HepG2 (cell line): ENCODE results near the gene IMMT. TPM values are rescaled to one million over a fixed set of nuclear protein-coding genes. Genes with fewer than 3 reads are reported as not detected.

Experiments used
- ATAC-seq: fragments of 200-7000 bp; cut with Tn5 transposase; 3 replicates; pipeline ENCODE4 v1.9.1; 2020; ENCODE audit warnings: mild to moderate bottlenecking, moderate library complexity
- BruUV-seq: library from RNA; stranded (reverse); fragments of 400-500 nt; replicated peaks from 2 replicates; lab custom pipeline; 2021; lab: Mats Ljungman, UMichigan
- CTCF ChIA-PET: fragments of 300-600 bp; formaldehyde crosslinking; extraction: SDS; loops from one replicate; lab custom pipeline; 2021; ENCODE audit warnings: low total read pairs, inconsistent platforms, low intra/inter-chr PET ratio; lab: Yijun Ruan, JAX
- POLR2A ChIA-PET: fragments of 350-600 bp; sonication (Branson Sonifier 250); formaldehyde crosslinking; loops from one replicate; lab custom pipeline; 2020; ENCODE audit warnings: antibody characterized with exemption, inconsistent platforms; lab: Yijun Ruan, JAX
- DNase-seq: peaks from one replicate; pipeline ENCODE4 v3.0.0-alpha.2; 2015; ENCODE audit warnings: low spot score
- FAIRE-seq: peaks from 3 replicates; lab custom pipeline; 2011; peaks lifted over from hg19 to GRCh38; lab: Jason Lieb, UNC
- H2AFZ ChIP-seq: one replicate; pipeline ENCODE4 v1.6.1; 2011; ENCODE audit warnings: low read length, inconsistent platforms
- H3K27ac ChIP-seq: fragments of 300-600 bp; 3 replicates; pipeline ENCODE4 v1.8.0; 2011; ENCODE audit warnings: mixed run types, mild to moderate bottlenecking, mixed read lengths, low read length, inconsistent platforms; ENCODE audit not compliant: insufficient read depth; ENCODE audit errors: extremely low read length
- H3K27me3 ChIP-seq, 2 experiments: fragments of 200-600 bp in 1 of 2; 2 replicates in 1 of 2; 3 replicates in 1 of 2; pipeline versions ENCODE4 v1.6.0 to v1.8.0; 2011; ENCODE audit warnings: low read length in 2 of 2, mild to moderate bottlenecking in 2 of 2, moderate library complexity in 2 of 2, inconsistent platforms in 1 of 2; ENCODE audit not compliant: insufficient read depth in 2 of 2, control insufficient read depth in 1 of 2
- H3K36me3 ChIP-seq, 2 experiments: fragments of 200-600 bp in 1 of 2; replicated peaks in 1 of 2; 2 replicates in 1 of 2; 3 replicates in 1 of 2; pipeline versions ENCODE4 v1.5.1 to v1.8.0; 2011; ENCODE audit warnings: low read length in 2 of 2, inconsistent platforms in 1 of 2; ENCODE audit not compliant: insufficient read depth in 2 of 2, control insufficient read depth in 1 of 2
- H3K4me1 ChIP-seq: 2 replicates; pipeline ENCODE4 v1.5.1; 2012; ENCODE audit warnings: low read length, inconsistent platforms; ENCODE audit not compliant: insufficient read depth
- H3K4me2 ChIP-seq: 2 replicates; pipeline ENCODE4 v1.6.0; 2011; ENCODE audit warnings: low read depth, low read length, inconsistent platforms
- H3K4me3 ChIP-seq, 3 experiments: fragments of 200-600 bp in 1 of 3; sonication (generic), shearing (Covaris generic) in 1 of 3; replicated peaks in 1 of 3; 2 replicates each; pipeline ENCODE4 v1.5.1; 2011 to 2016; ENCODE audit warnings: low read length in 3 of 3, inconsistent platforms in 2 of 3, low read depth in 2 of 3, mild to moderate bottlenecking in 2 of 3, control low read depth in 1 of 3, mixed read lengths in 1 of 3; ENCODE audit not compliant: insufficient read depth in 1 of 3
- H3K79me2 ChIP-seq: one replicate; pipeline ENCODE4 v1.6.1; 2011; ENCODE audit warnings: low read length, inconsistent platforms; ENCODE audit not compliant: insufficient read depth
- H3K9ac ChIP-seq: 2 replicates; pipeline ENCODE4 v1.6.0; 2011; ENCODE audit warnings: mild to moderate bottlenecking, low read depth, low read length, inconsistent platforms; ENCODE audit not compliant: insufficient read depth
- H3K9me3 ChIP-seq: 2 replicates; pipeline ENCODE4 v1.5.1; 2012; ENCODE audit warnings: mild to moderate bottlenecking, low read length
- H4K20me1 ChIP-seq: 2 replicates; pipeline ENCODE4 v1.6.0; 2011; ENCODE audit warnings: inconsistent platforms, mild to moderate bottlenecking, low read length, moderate library complexity; ENCODE audit not compliant: insufficient read depth
- HNRNPK ChIP-seq: fragments of 200-400 bp; formaldehyde crosslinking; IDR thresholded peaks from 2 replicates; pipeline ENCODE4 v1.6.1; 2018; ENCODE audit warnings: low read length, low read depth, moderate library complexity, mild to moderate bottlenecking; ENCODE audit not compliant: poor library complexity, severe bottlenecking
- HOMEZ ChIP-seq: IDR thresholded peaks from 2 replicates; pipeline ENCODE4 v1.6.1; 2016; ENCODE audit warnings: low read depth
- KLF11 ChIP-seq: IDR thresholded peaks from 2 replicates; pipeline ENCODE4 v1.6.1; 2016; ENCODE audit warnings: missing compliant biosample characterization
- MYC ChIP-seq: sonication (generic); formaldehyde crosslinking; IDR thresholded peaks from 2 replicates; pipeline ENCODE4 v1.9.0; 2021; ENCODE audit warnings: missing genetic modification reagents, borderline replicate concordance
- NBN ChIP-seq: fragments of 450-650 bp; conservative IDR thresholded peaks from 2 replicates; pipeline ENCODE4 v1.6.1; 2017
- NR2C2 ChIP-seq: sonication (generic); formaldehyde crosslinking; IDR thresholded peaks from 2 replicates; pipeline ENCODE4 v1.4.0; 2020; ENCODE audit warnings: missing genetic modification reagents, mild to moderate bottlenecking, moderate library complexity, borderline replicate concordance
- RCOR2 ChIP-seq: IDR thresholded peaks from 2 replicates; pipeline ENCODE4 v1.6.1; 2016; ENCODE audit warnings: missing biosample characterization, missing genetic modification reagents
- SAP130 ChIP-seq: IDR thresholded peaks from 2 replicates; pipeline ENCODE4 v1.6.1; 2016; ENCODE audit warnings: low read depth
- SIN3A ChIP-seq: IDR thresholded peaks from 2 replicates; pipeline ENCODE4 v1.6.1; 2011; ENCODE audit warnings: low read depth, mild to moderate bottlenecking, control low read depth, low read length, borderline replicate concordance
- SIX4 ChIP-seq: sonication (generic); formaldehyde crosslinking; IDR thresholded peaks from 2 replicates; pipeline ENCODE4 v1.4.0; 2020; ENCODE audit warnings: missing genetic modification reagents
- SOX13 ChIP-seq, 3 experiments: fragments of 450-650 bp in 1 of 3; sonication (generic) in 1 of 3; formaldehyde crosslinking in 1 of 3; IDR thresholded peaks in 2 of 3; conservative IDR thresholded peaks in 1 of 3; 2 replicates each; pipeline versions ENCODE4 v1.5.0 to v1.6.1; 2016 to 2020; ENCODE audit warnings: antibody characterized with exemption in 1 of 3, mild to moderate bottlenecking in 1 of 3, missing compliant biosample characterization in 1 of 3, missing genetic modification reagents in 1 of 3, moderate library complexity in 1 of 3
- SP2 ChIP-seq: sonication (generic); formaldehyde crosslinking; IDR thresholded peaks from 2 replicates; pipeline ENCODE4 v1.5.1; 2020; ENCODE audit warnings: mild to moderate bottlenecking, missing genetic modification reagents
- SYNCRIP ChIP-seq: fragments of 200-400 bp; formaldehyde crosslinking; IDR thresholded peaks from 2 replicates; pipeline ENCODE4 v1.6.1; 2018; ENCODE audit warnings: mild to moderate bottlenecking, low read depth, low read length; ENCODE audit not compliant: insufficient read depth
- THAP7 ChIP-seq: sonication (generic); formaldehyde crosslinking; IDR thresholded peaks from 2 replicates; pipeline ENCODE4 v1.8.1; 2023; ENCODE audit warnings: mild to moderate bottlenecking, missing genetic modification reagents
- ZNF33A ChIP-seq: sonication (generic); formaldehyde crosslinking; IDR thresholded peaks from 2 replicates; pipeline ENCODE4 v1.5.1; 2020; ENCODE audit warnings: missing genetic modification reagents, mild to moderate bottlenecking, moderate library complexity, borderline replicate concordance
- ZNF512 ChIP-seq: sonication (generic); formaldehyde crosslinking; IDR thresholded peaks from 2 replicates; pipeline ENCODE4 v1.4.0; 2020; ENCODE audit warnings: mild to moderate bottlenecking, missing genetic modification reagents
- ZNF724P ChIP-seq: sonication (generic); formaldehyde crosslinking; IDR thresholded peaks from 2 replicates; pipeline ENCODE4 v1.8.0; 2022; ENCODE audit warnings: missing genetic modification reagents, borderline replicate concordance
- WGBS: methylation state at CpG from one replicate; pipeline ENCODE4 v1.1.6; 2017; ENCODE audit warnings: low lambda C conversion rate; 5-methylcytosine and 5-hydroxymethylcytosine counted together
- in situ Hi-C: cut with HindIII; loops from 2 replicates; pipeline ENCODE4 v1.10.0; 2017; ENCODE audit warnings: low pct_unique_long_range_greater_than_20kb; ENCODE audit not compliant: extremely low pct_ligation_motif_present
- intact Hi-C: fragments of 100-400 bp; cut with micrococcal nuclease; formaldehyde crosslinking; loops from one replicate; pipeline ENCODE4 v1.10.0; 2022; ENCODE audit not compliant: unreplicated experiment
- polyA plus RNA-seq, 8 experiments: library from polyadenylated mRNA; depleted of rRNA in 3 of 8; stranded (reverse) in 7 of 8; unstranded in 1 of 8; fragments of >200 nt; fragmentation: Illumina TruSeq in 4 of 8; extraction: Trizol in 4 of 8; gene quantifications; 2 replicates each; pipeline versions ENCODE4 v1.2.1 to v1.2.3, GENCODE V29; 2011 to 2016; ENCODE audit warnings: low read depth in 4 of 8, missing spikeins in 1 of 8, mixed read lengths in 1 of 8; ENCODE audit not compliant: insufficient read depth in 1 of 8
- total RNA-seq, 5 experiments: library from RNA; depleted of rRNA; stranded (reverse); fragments of >200 nt; fragmentation: Illumina TruSeq; extraction: Trizol; gene quantifications; 2 replicates each; pipeline ENCODE4 v1.2.3, GENCODE V29; 2016; ENCODE audit warnings: low read depth in 1 of 5

Gene IMMT
- total and polyA plus RNA-seq, 2 of the 13 experiments (the other 11 are each of a cell fraction or from before 2014, with no cell fraction given), result 63.5 to 119 TPM

GRCh38 chr2:86219896-86220295 lies 24.6 kb upstream of the IMMT start:
- Histone ChIP-seq H3K4me3 (no peak overlapping the region), H3K36me3 (no peaks in the 10 kb centered on the region), H2AFZ (no peak overlapping the region), H3K27me3 (peaks cover 2 to 8% of the 10 kb centered on the region in 2 experiments; a peak in 2 of 5 replicates), H3K4me2 (no peak overlapping the region), H3K79me2 (no peaks in the 10 kb centered on the region), H3K9me3 (no peaks in the 10 kb centered on the region), H3K27ac (no peak overlapping the region), H3K9ac (no peak overlapping the region), H4K20me1 (no peaks in the 10 kb centered on the region), H3K4me1 (peaks cover 63% of the 10 kb centered on the region)
- ATAC-seq (no peak), FAIRE-seq (no peak), DNase-seq (no peak)
- no TSS peak for BruUV-seq
- in situ Hi-C loops (loop anchor here (5.0 kb wide), 1 partner anchor 152 kb away; no protein-coding TSS in a partner anchor), intact Hi-C loops (loop anchor here (2.0 kb wide), 1 partner anchor 153 kb away; no protein-coding TSS in a partner anchor)
- WGBS, result 50% methylated on average over 4 of the region's 5 CpGs
- no peak for TF ChIP-seq HNRNPK
- no peak for TF ChIP-seq HOMEZ
- no peak for TF ChIP-seq NR2C2 (CRISPR knock-in tag)
- no peak for TF ChIP-seq ZNF724P
- no peak for TF ChIP-seq KLF11 (CRISPR knock-in tag)
- no peak for TF ChIP-seq ZNF33A (CRISPR knock-in tag)
- TF ChIP-seq SAP130 (CRISPR knock-in tag), result no peak
- no peak for TF ChIP-seq MYC (CRISPR knock-in tag)
- TF ChIP-seq SIN3A, result no peak
- no peak for TF ChIP-seq ZNF512
- TF ChIP-seq THAP7 (CRISPR knock-in tag), result no peak
- no peak for TF ChIP-seq SP2 (CRISPR knock-in tag)
- TF ChIP-seq NBN, result no peak
- no peak for TF ChIP-seq SYNCRIP
- TF ChIP-seq SIX4 (CRISPR knock-in tag), result no peak
- TF ChIP-seq RCOR2 (CRISPR knock-in tag), result no peak
- TF ChIP-seq SOX13 (IDR thresholded peaks at IDR 0.05), result no peak
- TF ChIP-seq SOX13 (CRISPR knock-in tag; conservative IDR thresholded peaks at IDR 0.05 in 1 of 2, IDR thresholded peaks at IDR 0.05 in 1 of 2), result no peak
- ChIA-PET POLR2A (no interaction called here), CTCF (interaction anchor here (2.1 kb wide), 1 partner anchor 148 kb away, joined by 28 read pairs; no protein-coding TSS in a partner anchor)
